ENCODE data around the gene EXOSC1.
A peak's percentile ranks its signal among the peaks of the same experiment; 100 is the strongest.

Gene EXOSC1

DNA sequence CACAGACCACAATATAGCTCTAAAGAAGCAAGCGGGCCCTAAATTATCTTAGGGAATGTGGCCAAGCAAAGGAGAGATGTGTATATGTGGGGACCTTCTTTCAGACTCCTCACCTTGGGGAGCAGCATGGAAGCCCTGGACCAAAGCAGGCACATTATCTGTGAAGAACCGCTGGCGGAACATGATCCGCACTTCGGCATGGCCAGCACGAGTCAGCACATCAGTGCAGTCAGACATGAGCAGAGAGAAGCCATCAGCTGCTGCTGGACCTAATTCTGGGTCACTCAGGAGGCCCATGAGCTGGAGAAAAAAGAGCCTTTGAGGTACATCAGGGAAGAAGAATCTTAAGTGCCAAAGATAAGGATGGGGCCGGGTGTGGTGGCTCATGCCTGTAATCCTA, 14.1 kb upstream of the EXOSC1 start:
- TF ChIP-seq, protein P1, sequence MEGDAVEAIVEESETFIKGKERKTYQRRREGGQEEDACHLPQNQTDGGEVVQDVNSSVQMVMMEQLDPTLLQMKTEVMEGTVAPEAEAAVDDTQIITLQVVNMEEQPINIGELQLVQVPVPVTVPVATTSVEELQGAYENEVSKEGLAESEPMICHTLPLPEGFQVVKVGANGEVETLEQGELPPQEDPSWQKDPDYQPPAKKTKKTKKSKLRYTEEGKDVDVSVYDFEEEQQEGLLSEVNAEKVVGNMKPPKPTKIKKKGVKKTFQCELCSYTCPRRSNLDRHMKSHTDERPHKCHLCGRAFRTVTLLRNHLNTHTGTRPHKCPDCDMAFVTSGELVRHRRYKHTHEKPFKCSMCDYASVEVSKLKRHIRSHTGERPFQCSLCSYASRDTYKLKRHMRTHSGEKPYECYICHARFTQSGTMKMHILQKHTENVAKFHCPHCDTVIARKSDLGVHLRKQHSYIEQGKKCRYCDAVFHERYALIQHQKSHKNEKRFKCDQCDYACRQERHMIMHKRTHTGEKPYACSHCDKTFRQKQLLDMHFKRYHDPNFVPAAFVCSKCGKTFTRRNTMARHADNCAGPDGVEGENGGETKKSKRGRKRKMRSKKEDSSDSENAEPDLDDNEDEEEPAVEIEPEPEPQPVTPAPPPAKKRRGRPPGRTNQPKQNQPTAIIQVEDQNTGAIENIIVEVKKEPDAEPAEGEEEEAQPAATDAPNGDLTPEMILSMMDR (IDR thresholded peaks at IDR 0.05; ENCODE audit: low read depth, low read length): no peak
- in situ Hi-C loops (cut with HindIII; ENCODE audit: low sequenced_read_pairs): no loop called here
- no peak for DNase-seq (ENCODE audit: low read depth, low spot score)
- no peak overlapping the region for H3K4me3 ChIP-seq (ENCODE audit: low read depth, low read length)

DNA sequence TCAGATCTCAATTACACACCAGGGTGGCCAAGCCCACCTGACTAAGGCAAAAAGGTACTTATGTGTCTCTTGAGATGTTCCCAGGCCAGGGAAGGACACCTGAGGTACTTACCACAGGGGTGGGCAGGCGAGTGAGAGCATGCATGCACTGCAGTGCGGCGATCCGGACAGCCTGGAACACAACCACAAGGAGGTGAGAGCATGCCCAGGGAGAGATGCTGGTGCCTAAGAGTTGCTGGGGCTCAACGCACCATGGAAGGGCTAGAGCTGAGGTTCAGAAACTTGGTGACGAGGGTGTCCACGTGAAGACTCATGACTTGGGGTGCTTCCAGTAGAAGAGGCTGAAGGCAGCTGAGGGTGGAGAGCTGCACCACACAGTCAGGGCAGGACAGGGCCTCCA, 13.3 kb upstream of the EXOSC1 start:
- H3K4me3 ChIP-seq (ENCODE audit: low read depth, low read length): no peak overlapping the region
- TF ChIP-seq, protein P1 (IDR thresholded peaks at IDR 0.05; ENCODE audit: low read depth, low read length): no peak
- no peak for DNase-seq (ENCODE audit: low read depth, low spot score)
- in situ Hi-C loops (cut with HindIII; ENCODE audit: low sequenced_read_pairs): no loop called here

- in situ Hi-C loops (cut with HindIII; ENCODE audit: low sequenced_read_pairs): no loop called here
- TF ChIP-seq, protein P1 (IDR thresholded peaks at IDR 0.05; ENCODE audit: low read depth, low read length): no peak
- DNase-seq (ENCODE audit: low read depth, low spot score): no peak
- H3K4me3 ChIP-seq (ENCODE audit: low read depth, low read length): no peak overlapping the region
Observed at GRCh38 chr10:97456686-97457065, 10.9 kb upstream of the EXOSC1 start.

DNA sequence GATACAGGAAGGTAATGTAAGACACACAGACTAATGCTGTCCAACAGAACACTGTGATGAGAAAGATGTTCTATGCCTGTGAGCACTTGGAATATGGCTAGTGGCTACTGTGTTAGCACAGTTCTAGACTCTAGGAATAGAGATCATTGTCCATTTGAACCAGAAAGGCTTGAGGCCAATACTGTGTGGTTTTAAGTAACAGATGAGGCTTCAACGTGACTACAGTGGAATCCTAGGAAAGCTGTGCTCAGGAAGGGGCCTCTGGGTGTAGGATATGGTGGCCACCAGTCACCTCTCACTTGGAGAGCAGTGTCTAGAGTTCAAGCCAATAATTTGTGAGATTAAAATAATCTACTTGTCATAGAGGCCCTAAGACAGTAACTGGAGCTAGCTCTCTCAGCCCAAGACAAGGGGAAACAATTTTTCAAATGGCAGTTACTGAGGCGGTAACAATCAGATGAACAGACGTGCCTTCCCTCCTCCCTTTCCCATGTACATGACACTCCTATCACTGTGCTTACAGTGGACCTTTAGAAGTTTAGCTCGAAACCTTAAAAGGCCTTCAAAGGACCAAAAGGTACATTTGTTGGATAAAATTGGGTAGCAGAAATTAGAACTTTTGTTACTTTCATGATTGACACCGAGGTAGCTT, 10.4 kb upstream of the EXOSC1 start:
- TF ChIP-seq, protein P1 (IDR thresholded peaks at IDR 0.05; ENCODE audit: low read depth, low read length): no peak
- H3K4me3 ChIP-seq (ENCODE audit: low read depth, low read length): no peak overlapping the region
- no peak for DNase-seq (ENCODE audit: low read depth, low spot score)
- in situ Hi-C loops (cut with HindIII; ENCODE audit: low sequenced_read_pairs): no loop called here

DNA sequence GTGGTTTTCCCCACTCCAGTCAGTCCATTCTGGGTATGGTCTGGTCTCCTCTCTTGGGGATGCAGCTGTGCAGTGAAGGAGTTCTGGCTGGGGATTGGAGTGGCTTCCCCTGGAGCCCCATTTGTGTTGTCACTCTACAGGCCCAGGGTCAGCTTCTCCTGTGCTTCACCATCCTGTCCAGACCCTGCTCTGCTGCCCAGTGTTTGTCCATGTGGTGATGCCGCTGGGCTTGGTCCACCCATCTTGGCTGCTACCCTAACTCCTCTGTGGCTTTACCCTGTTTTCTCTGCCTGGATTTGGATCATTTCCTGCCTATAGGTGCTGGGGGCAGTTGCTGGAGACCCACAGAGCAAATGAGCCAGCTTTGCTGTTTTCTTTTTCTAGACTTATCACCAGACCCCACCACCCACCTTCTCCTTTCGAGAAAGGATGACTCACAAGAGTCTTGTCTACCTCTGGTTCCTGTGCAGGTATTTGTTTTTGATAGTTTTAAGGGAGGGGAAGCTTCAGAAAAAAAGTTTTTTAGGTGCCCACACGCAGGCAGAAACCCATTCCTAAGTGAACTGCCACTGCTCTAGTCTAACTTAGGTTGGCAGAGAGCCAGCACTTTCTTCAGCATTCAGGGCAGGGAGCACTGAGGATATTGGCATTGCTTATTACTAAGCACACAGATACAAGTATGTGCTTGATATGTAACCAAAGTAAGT, 8.7 kb upstream of the EXOSC1 start:
- TF ChIP-seq, protein P1 (IDR thresholded peaks at IDR 0.05; ENCODE audit: low read depth, low read length): no peak
- peak; percentile 35 for DNase-seq (ENCODE audit: low read depth, low spot score)
- in situ Hi-C loops (cut with HindIII; ENCODE audit: low sequenced_read_pairs): no loop called here

DNA sequence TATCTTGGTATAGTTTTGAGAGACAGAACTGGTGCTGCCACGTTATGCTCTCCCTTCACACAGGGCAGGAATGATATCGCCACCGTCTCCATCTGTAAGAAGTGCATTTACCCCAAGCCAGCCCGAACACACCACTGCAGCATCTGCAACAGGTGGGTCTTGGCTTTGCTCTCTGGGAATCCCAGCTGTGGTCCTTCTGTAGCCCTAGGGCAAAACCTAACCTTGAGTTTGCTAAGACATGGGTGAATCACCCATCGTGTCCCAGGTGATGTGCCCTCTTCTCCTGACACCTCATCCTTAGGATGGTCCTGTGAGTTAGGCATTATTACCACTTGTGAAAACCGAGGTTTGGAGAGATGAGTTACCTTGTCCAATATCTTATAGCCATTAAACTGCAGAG, 6.5 kb upstream of the EXOSC1 start:
- TF ChIP-seq, protein P1 (IDR thresholded peaks at IDR 0.05; ENCODE audit: low read depth, low read length): no peak
- no peak for DNase-seq (ENCODE audit: low read depth, low spot score)
- in situ Hi-C loops (cut with HindIII; ENCODE audit: low sequenced_read_pairs): no loop called here

More for the DNA sequence above, 8.7 kb upstream of the EXOSC1 start:
- no peak overlapping the region for H3K4me3 ChIP-seq (ENCODE audit: low read depth, low read length)

More for the DNA sequence above, 6.5 kb upstream of the EXOSC1 start:
- no peak overlapping the region for H3K4me3 ChIP-seq (ENCODE audit: low read depth, low read length)

Data from astrocyte of the spinal cord (primary cell).